Caco-2 (cell line): Measurements from ENCODE around the gene PAM16. TPM values are rescaled to one million over a fixed set of nuclear protein-coding genes. Genes with fewer than 3 reads are reported as not detected.

Experiments
- BruUV-seq: library from RNA; stranded (reverse); fragments of 400-500 nt; replicated peaks from 2 replicates; lab custom pipeline; 2021; lab: Mats Ljungman, UMichigan
- CTCF ChIA-PET: fragments of 300-600 bp; sonication (Branson Sonifier 250); formaldehyde crosslinking; loops from one replicate; lab custom pipeline; 2022; ENCODE audit warnings: antibody characterized with exemption; lab: Charles Lee
- POLR2A ChIA-PET: fragments of 300-600 bp; sonication (Branson Sonifier 250); formaldehyde crosslinking; loops from one replicate; lab custom pipeline; 2022; ENCODE audit warnings: antibody characterized with exemption; lab: Charles Lee
- DNase-seq, 2 experiments: peaks; one replicate each; pipeline versions ENCODE4 v3.0.0 to v3.0.0-alpha.2; 2020 to 2022
- H3K27me3 ChIP-seq: replicated peaks from 2 replicates; pipeline ENCODE4 v1.6.0; 2011; ENCODE audit warnings: low read length; ENCODE audit not compliant: control insufficient read depth, insufficient read depth
- H3K36me3 ChIP-seq: 2 replicates; pipeline ENCODE4 v1.5.1; 2011; ENCODE audit warnings: low read length; ENCODE audit not compliant: control insufficient read depth, insufficient read depth
- H3K4me1 ChIP-seq: fragments of 250-450 bp; sonication (Bioruptor Pico); 2 replicates; pipeline ENCODE4 v1.5.1; 2020; ENCODE audit warnings: mild to moderate bottlenecking
- H3K4me3 ChIP-seq: 2 replicates; pipeline ENCODE4 v1.5.1; 2011; ENCODE audit warnings: low read depth, mild to moderate bottlenecking, control low read depth, low read length
- H3K9me3 ChIP-seq: fragments of 250-450 bp; sonication (Bioruptor Pico); 2 replicates; pipeline ENCODE4 v1.5.1; 2020; ENCODE audit warnings: mild to moderate bottlenecking, moderate library complexity
- H3K27ac Mint-ChIP-seq: one replicate; pipeline ENCODE4 v1.8.0; 2022; ENCODE audit warnings: mixed read lengths; ENCODE audit not compliant: unreplicated experiment
- H3K27me3 Mint-ChIP-seq: one replicate; pipeline ENCODE4 v1.8.0; 2022; ENCODE audit warnings: mixed read lengths; ENCODE audit not compliant: insufficient read depth, unreplicated experiment
- H3K36me3 Mint-ChIP-seq: one replicate; pipeline ENCODE4 v1.8.0; 2022; ENCODE audit warnings: mild to moderate bottlenecking, mixed read lengths; ENCODE audit not compliant: insufficient read depth, unreplicated experiment
- H3K4me1 Mint-ChIP-seq: one replicate; pipeline ENCODE4 v1.8.0; 2022; ENCODE audit warnings: low read depth, mixed read lengths; ENCODE audit not compliant: unreplicated experiment
- H3K4me3 Mint-ChIP-seq: one replicate; pipeline ENCODE4 v1.8.0; 2022; ENCODE audit warnings: mild to moderate bottlenecking, moderate library complexity, mixed read lengths; ENCODE audit not compliant: unreplicated experiment
- H3K9me3 Mint-ChIP-seq: one replicate; pipeline ENCODE4 v1.8.0; 2022; ENCODE audit warnings: mixed read lengths; ENCODE audit not compliant: unreplicated experiment
- intact Hi-C: fragments of 100-400 bp; cut with micrococcal nuclease; formaldehyde crosslinking; loops from one replicate; pipeline ENCODE4 v1.10.0; 2022; ENCODE audit not compliant: unreplicated experiment
- total RNA-seq: library from RNA; stranded (reverse); gene quantifications from 2 replicates; pipeline ENCODE4 v1.2.3, GENCODE V29; 2022
- TF ChIP-seq, protein P1 (sequence below), 2 experiments: fragments of 200-600 bp in 1 of 2; IDR thresholded peaks; 1 replicate in 1 of 2; 2 replicates in 1 of 2; pipeline versions ENCODE4 v1.5.1 to v1.8.0; 2011 to 2022; ENCODE audit warnings: antibody characterized with exemption in 1 of 2, control low read depth in 1 of 2, inconsistent platforms in 1 of 2, low read depth in 1 of 2, low read length in 1 of 2, mild to moderate bottlenecking in 1 of 2, moderate library complexity in 1 of 2; ENCODE audit not compliant: insufficient read depth in 1 of 2, severe bottlenecking in 1 of 2, unreplicated experiment in 1 of 2

The PAM16 gene
- total RNA-seq, 1 experiment from 2014 or later = 74.1 TPM

DNA sequence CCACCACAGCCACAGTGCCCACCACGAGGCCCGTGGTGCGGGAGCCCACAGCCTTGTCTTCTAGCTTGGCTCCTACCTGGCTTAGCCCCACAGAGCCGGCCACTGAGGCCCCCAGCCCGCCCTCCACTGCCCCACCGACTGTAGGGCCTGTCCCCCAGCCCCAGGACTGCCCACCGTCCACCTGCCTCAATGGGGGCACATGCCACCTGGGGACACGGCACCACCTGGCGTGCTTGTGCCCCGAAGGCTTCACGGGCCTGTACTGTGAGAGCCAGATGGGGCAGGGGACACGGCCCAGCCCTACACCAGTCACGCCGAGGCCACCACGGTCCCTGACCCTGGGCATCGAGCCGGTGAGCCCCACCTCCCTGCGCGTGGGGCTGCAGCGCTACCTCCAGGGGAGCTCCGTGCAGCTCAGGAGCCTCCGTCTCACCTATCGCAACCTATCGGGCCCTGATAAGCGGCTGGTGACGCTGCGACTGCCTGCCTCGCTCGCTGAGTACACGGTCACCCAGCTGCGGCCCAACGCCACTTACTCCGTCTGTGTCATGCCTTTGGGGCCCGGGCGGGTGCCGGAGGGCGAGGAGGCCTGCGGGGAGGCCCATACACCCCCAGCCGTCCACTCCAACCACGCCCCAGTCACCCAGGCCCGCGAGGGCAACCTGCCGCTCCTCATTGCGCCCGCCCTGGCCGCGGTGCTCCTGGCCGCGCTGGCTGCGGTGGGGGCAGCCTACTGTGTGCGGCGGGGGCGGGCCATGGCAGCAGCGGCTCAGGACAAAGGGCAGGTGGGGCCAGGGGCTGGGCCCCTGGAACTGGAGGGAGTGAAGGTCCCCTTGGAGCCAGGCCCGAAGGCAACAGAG is 31.0 kb upstream of the PAM16 start:
- POLR2A ChIA-PET = no interaction called here
- no peak overlapping the region for H3K27ac Mint-ChIP-seq

GRCh38 chr16:4381072-4381934 is 30.2 kb upstream of the PAM16 start:
- no peak for DNase-seq
- no peaks in the 10 kb centered on the region for H3K9me3 ChIP-seq
- Mint-ChIP-seq H3K27ac (no peak overlapping the region), H3K4me1 (no peaks in the 10 kb centered on the region), H3K27me3 (no peaks in the 10 kb centered on the region), H3K36me3 (peaks cover 21% of the 10 kb centered on the region), H3K4me3 (no peak overlapping the region), H3K9me3 (no peaks in the 10 kb centered on the region)
- no TSS peak for BruUV-seq
- TF ChIP-seq, protein P1, sequence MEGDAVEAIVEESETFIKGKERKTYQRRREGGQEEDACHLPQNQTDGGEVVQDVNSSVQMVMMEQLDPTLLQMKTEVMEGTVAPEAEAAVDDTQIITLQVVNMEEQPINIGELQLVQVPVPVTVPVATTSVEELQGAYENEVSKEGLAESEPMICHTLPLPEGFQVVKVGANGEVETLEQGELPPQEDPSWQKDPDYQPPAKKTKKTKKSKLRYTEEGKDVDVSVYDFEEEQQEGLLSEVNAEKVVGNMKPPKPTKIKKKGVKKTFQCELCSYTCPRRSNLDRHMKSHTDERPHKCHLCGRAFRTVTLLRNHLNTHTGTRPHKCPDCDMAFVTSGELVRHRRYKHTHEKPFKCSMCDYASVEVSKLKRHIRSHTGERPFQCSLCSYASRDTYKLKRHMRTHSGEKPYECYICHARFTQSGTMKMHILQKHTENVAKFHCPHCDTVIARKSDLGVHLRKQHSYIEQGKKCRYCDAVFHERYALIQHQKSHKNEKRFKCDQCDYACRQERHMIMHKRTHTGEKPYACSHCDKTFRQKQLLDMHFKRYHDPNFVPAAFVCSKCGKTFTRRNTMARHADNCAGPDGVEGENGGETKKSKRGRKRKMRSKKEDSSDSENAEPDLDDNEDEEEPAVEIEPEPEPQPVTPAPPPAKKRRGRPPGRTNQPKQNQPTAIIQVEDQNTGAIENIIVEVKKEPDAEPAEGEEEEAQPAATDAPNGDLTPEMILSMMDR (IDR thresholded peaks at IDR 0.05; ENCODE audit: insufficient read depth in 1 of 2, low read depth in 1 of 2, low read length in 1 of 2, severe bottlenecking in 1 of 2, unreplicated experiment in 1 of 2) = no peak
- CTCF ChIA-PET = no interaction called here
- no peaks in the 10 kb centered on the region; the same call in 1 of the 2 replicates for H3K36me3 ChIP-seq
- H3K4me3 ChIP-seq = no peak overlapping the region
- no peaks in the 10 kb centered on the region for H3K4me1 ChIP-seq
- intact Hi-C loops = no loop called here
- POLR2A ChIA-PET = no interaction called here
- no peaks in the 10 kb centered on the region for H3K27me3 ChIP-seq

More for the DNA sequence above, 31.0 kb upstream of the PAM16 start:
- Mint-ChIP-seq H3K9me3 (no peaks in the 10 kb centered on the region), H3K36me3 (peaks cover 21% of the 10 kb centered on the region), H3K4me3 (no peak overlapping the region), H3K27me3 (no peaks in the 10 kb centered on the region), H3K4me1 (no peaks in the 10 kb centered on the region)
- no peak for DNase-seq
- TF ChIP-seq, protein P1 (IDR thresholded peaks at IDR 0.05; ENCODE audit: insufficient read depth in 1 of 2, low read depth in 1 of 2, low read length in 1 of 2, severe bottlenecking in 1 of 2, unreplicated experiment in 1 of 2) = no peak
- CTCF ChIA-PET = no interaction called here
- BruUV-seq = no TSS peak
- Histone ChIP-seq H3K36me3 (no peaks in the 10 kb centered on the region), H3K27me3 (no peaks in the 10 kb centered on the region), H3K4me1 (no peaks in the 10 kb centered on the region), H3K9me3 (no peaks in the 10 kb centered on the region), H3K4me3 (no peak overlapping the region)
- intact Hi-C loops = no loop called here
